Measurements from ENCODE around the gene TMEM245. TPM values are rescaled to one million over a fixed set of nuclear protein-coding genes. Genes with fewer than 3 reads are reported as not detected.

Gene TMEM245
- total and polyA plus RNA-seq, 2 donors (not counting 1 experiment from before 2014, with no cell fraction given), result 6.3 to 34.3 TPM

DNA sequence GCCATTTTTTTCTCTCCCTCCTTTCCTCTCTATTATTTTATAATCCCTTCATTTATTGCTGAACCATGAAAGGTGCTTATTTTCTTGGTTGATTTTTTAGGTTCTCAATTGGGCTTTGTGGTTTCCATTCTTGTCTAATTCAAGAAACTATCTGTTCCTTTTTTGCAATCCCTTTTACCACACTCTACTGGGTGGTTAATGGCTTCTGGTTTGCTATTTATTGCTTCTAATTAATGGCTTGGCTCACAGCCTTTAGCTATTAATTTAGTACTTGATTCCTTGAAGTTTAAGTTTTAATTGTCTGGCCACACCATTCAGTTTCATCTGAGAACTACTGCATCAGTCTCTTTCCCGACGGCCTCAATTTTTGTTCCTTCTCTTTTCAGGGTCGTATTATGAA, 41.7 kb upstream of the TMEM245 start:
- H3K4me2 ChIP-seq (replicated peaks; ENCODE audit: low read depth, low read length, poor library complexity, severe bottlenecking), result no peak overlapping the region
- no peak overlapping the region for H2AFZ ChIP-seq (ENCODE audit: insufficient read depth, low read depth, low read length, poor library complexity, severe bottlenecking)
- H3K4me3 Mint-ChIP-seq, result no peak overlapping the region
- no peaks in the 10 kb centered on the region for H4K20me1 ChIP-seq (ENCODE audit: control insufficient read depth, insufficient read depth, low read length, poor library complexity, severe bottlenecking)
- no peak overlapping the region for H3K4me3 ChIP-seq (ENCODE audit: control extremely low read depth in 1 of 5, extremely low read depth in 1 of 5, insufficient read depth in 1 of 5, low read depth in 2 of 5, low read length in 4 of 5)
- no peaks in the 10 kb centered on the region for H3K36me3 ChIP-seq (replicated peaks in 1 of 2; ENCODE audit: control extremely low read depth in 1 of 2, control insufficient read depth in 1 of 2, extremely low read depth in 1 of 2, insufficient read depth in 2 of 2, low read length in 1 of 2)
- H3K27me3 Mint-ChIP-seq, result peaks cover 47% of the 10 kb centered on the region
- ATAC-seq (ENCODE audit: low read depth) (no peak), DNase-seq (no peak)
- H3K4me1 ChIP-seq (ENCODE audit: control insufficient read depth in 2 of 2, insufficient read depth in 2 of 2, low read length in 2 of 2), result peaks cover 0 to 5% of the 10 kb centered on the region in 2 donors
- no peaks in the 10 kb centered on the region for H3K9me3 ChIP-seq (ENCODE audit: control extremely low read depth in 1 of 3, control insufficient read depth in 2 of 3, insufficient read depth in 1 of 3, low read length in 2 of 3)
- H3K9me3 Mint-ChIP-seq (ENCODE audit: insufficient read depth), result no peaks in the 10 kb centered on the region
- WGBS (ENCODE audit: insufficient coverage), result no CpG with 5 or more reads among the region's 3 CpGs
- intact Hi-C loops (cut with micrococcal nuclease), result no loop called here
- POLR2A ChIA-PET, result no interaction called here
- CTCF ChIA-PET, result no interaction called here
- TF ChIP-seq, protein P1, sequence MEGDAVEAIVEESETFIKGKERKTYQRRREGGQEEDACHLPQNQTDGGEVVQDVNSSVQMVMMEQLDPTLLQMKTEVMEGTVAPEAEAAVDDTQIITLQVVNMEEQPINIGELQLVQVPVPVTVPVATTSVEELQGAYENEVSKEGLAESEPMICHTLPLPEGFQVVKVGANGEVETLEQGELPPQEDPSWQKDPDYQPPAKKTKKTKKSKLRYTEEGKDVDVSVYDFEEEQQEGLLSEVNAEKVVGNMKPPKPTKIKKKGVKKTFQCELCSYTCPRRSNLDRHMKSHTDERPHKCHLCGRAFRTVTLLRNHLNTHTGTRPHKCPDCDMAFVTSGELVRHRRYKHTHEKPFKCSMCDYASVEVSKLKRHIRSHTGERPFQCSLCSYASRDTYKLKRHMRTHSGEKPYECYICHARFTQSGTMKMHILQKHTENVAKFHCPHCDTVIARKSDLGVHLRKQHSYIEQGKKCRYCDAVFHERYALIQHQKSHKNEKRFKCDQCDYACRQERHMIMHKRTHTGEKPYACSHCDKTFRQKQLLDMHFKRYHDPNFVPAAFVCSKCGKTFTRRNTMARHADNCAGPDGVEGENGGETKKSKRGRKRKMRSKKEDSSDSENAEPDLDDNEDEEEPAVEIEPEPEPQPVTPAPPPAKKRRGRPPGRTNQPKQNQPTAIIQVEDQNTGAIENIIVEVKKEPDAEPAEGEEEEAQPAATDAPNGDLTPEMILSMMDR (IDR thresholded peaks at IDR 0.05), result no peak
- TF ChIP-seq EZH2 (IDR thresholded peaks at IDR 0.05; ENCODE audit: borderline replicate concordance, insufficient read depth, low read depth, low read length, poor library complexity, severe bottlenecking), result no peak
- H3K27ac Mint-ChIP-seq, result no peak overlapping the region
- H3K27ac ChIP-seq (ENCODE audit: low read length in 2 of 2), result no peak overlapping the region
- no peak overlapping the region for H3K9ac ChIP-seq (ENCODE audit: low read length)
- peaks cover 0 to 5% (median 4%) of the 10 kb centered on the region in 4 experiments for H3K27me3 ChIP-seq (replicated peaks in 1 of 4; ENCODE audit: control extremely low read depth in 1 of 4, control insufficient read depth in 3 of 4, insufficient read depth in 4 of 4, low read length in 3 of 4)
- H3K4me1 Mint-ChIP-seq, result peaks cover 6% of the 10 kb centered on the region
- H3K79me2 ChIP-seq (ENCODE audit: control insufficient read depth, insufficient read depth, low read length), result no peaks in the 10 kb centered on the region

GRCh38 chr9:109159583-109159982, 39.8 kb upstream of the TMEM245 start:
- peaks cover 0 to 5% of the 10 kb centered on the region in 2 donors for H3K4me1 ChIP-seq (ENCODE audit: control insufficient read depth in 2 of 2, insufficient read depth in 2 of 2, low read length in 2 of 2)
- H3K79me2 ChIP-seq (ENCODE audit: control insufficient read depth, insufficient read depth, low read length), result no peaks in the 10 kb centered on the region
- no peak overlapping the region for H3K4me3 Mint-ChIP-seq
- no peaks in the 10 kb centered on the region for H4K20me1 ChIP-seq (ENCODE audit: control insufficient read depth, insufficient read depth, low read length, poor library complexity, severe bottlenecking)
- no peaks in the 10 kb centered on the region for H3K27me3 ChIP-seq (replicated peaks in 1 of 4; ENCODE audit: control extremely low read depth in 1 of 4, control insufficient read depth in 3 of 4, insufficient read depth in 4 of 4, low read length in 3 of 4)
- H3K27me3 Mint-ChIP-seq, result peaks cover 34% of the 10 kb centered on the region
- H3K4me3 ChIP-seq (ENCODE audit: control extremely low read depth in 1 of 5, extremely low read depth in 1 of 5, insufficient read depth in 1 of 5, low read depth in 2 of 5, low read length in 4 of 5), result no peak overlapping the region
- no peak overlapping the region for H2AFZ ChIP-seq (ENCODE audit: insufficient read depth, low read depth, low read length, poor library complexity, severe bottlenecking)
- peaks cover 4% of the 10 kb centered on the region for H3K4me1 Mint-ChIP-seq
- H3K36me3 ChIP-seq (replicated peaks in 1 of 2; ENCODE audit: control extremely low read depth in 1 of 2, control insufficient read depth in 1 of 2, extremely low read depth in 1 of 2, insufficient read depth in 2 of 2, low read length in 1 of 2), result no peaks in the 10 kb centered on the region
- WGBS (ENCODE audit: insufficient coverage), result 17% methylated on average over 1 of the region's 4 CpGs
- H3K9me3 ChIP-seq (ENCODE audit: control extremely low read depth in 1 of 3, control insufficient read depth in 2 of 3, insufficient read depth in 1 of 3, low read length in 2 of 3), result peaks cover 0 to 5% (median 0%) of the 10 kb centered on the region in 3 donors
- TF ChIP-seq, protein P1 (IDR thresholded peaks at IDR 0.05), result no peak
- no peak for TF ChIP-seq EZH2 (IDR thresholded peaks at IDR 0.05; ENCODE audit: borderline replicate concordance, insufficient read depth, low read depth, low read length, poor library complexity, severe bottlenecking)
- ChIA-PET CTCF (no interaction called here), POLR2A (no interaction called here)
- no peaks in the 10 kb centered on the region for H3K9me3 Mint-ChIP-seq (ENCODE audit: insufficient read depth)
- intact Hi-C loops (cut with micrococcal nuclease), result no loop called here
- no peak overlapping the region for H3K9ac ChIP-seq (ENCODE audit: low read length)
- H3K27ac Mint-ChIP-seq, result no peak overlapping the region
- DNase-seq, result no peak
- no peak overlapping the region for H3K27ac ChIP-seq (ENCODE audit: low read length in 2 of 2)
- no peak for ATAC-seq (ENCODE audit: low read depth)
- no peak overlapping the region for H3K4me2 ChIP-seq (replicated peaks; ENCODE audit: low read depth, low read length, poor library complexity, severe bottlenecking)
